Caco-2 (cell line): ENCODE data around the gene ABCA7. TPM values are rescaled to one million over a fixed set of nuclear protein-coding genes. Genes with fewer than 3 reads are reported as not detected.
"Not testable (repeated sequence)": the region's sequence is repeated elsewhere in the genome, so short reads cannot be mapped to it uniquely, and the experiment has no call there.

Source experiments
- BruUV-seq: library from RNA; stranded (reverse); fragments of 400-500 nt; replicated peaks from 2 replicates; lab custom pipeline; 2021; lab: Mats Ljungman, UMichigan
- CTCF ChIA-PET: fragments of 300-600 bp; sonication (Branson Sonifier 250); formaldehyde crosslinking; loops from one replicate; lab custom pipeline; 2022; ENCODE audit warnings: antibody characterized with exemption; lab: Charles Lee
- POLR2A ChIA-PET: fragments of 300-600 bp; sonication (Branson Sonifier 250); formaldehyde crosslinking; loops from one replicate; lab custom pipeline; 2022; ENCODE audit warnings: antibody characterized with exemption; lab: Charles Lee
- DNase-seq, 2 experiments: peaks; one replicate each; pipeline versions ENCODE4 v3.0.0 to v3.0.0-alpha.2; 2020 to 2022
- H3K27me3 ChIP-seq: replicated peaks from 2 replicates; pipeline ENCODE4 v1.6.0; 2011; ENCODE audit warnings: low read length; ENCODE audit not compliant: control insufficient read depth, insufficient read depth
- H3K36me3 ChIP-seq: 2 replicates; pipeline ENCODE4 v1.5.1; 2011; ENCODE audit warnings: low read length; ENCODE audit not compliant: control insufficient read depth, insufficient read depth
- H3K4me1 ChIP-seq: fragments of 250-450 bp; sonication (Bioruptor Pico); 2 replicates; pipeline ENCODE4 v1.5.1; 2020; ENCODE audit warnings: mild to moderate bottlenecking
- H3K4me3 ChIP-seq: 2 replicates; pipeline ENCODE4 v1.5.1; 2011; ENCODE audit warnings: low read depth, mild to moderate bottlenecking, control low read depth, low read length
- H3K9me3 ChIP-seq: fragments of 250-450 bp; sonication (Bioruptor Pico); 2 replicates; pipeline ENCODE4 v1.5.1; 2020; ENCODE audit warnings: mild to moderate bottlenecking, moderate library complexity
- H3K27ac Mint-ChIP-seq: one replicate; pipeline ENCODE4 v1.8.0; 2022; ENCODE audit warnings: mixed read lengths; ENCODE audit not compliant: unreplicated experiment
- H3K27me3 Mint-ChIP-seq: one replicate; pipeline ENCODE4 v1.8.0; 2022; ENCODE audit warnings: mixed read lengths; ENCODE audit not compliant: insufficient read depth, unreplicated experiment
- H3K36me3 Mint-ChIP-seq: one replicate; pipeline ENCODE4 v1.8.0; 2022; ENCODE audit warnings: mild to moderate bottlenecking, mixed read lengths; ENCODE audit not compliant: insufficient read depth, unreplicated experiment
- H3K4me1 Mint-ChIP-seq: one replicate; pipeline ENCODE4 v1.8.0; 2022; ENCODE audit warnings: low read depth, mixed read lengths; ENCODE audit not compliant: unreplicated experiment
- H3K4me3 Mint-ChIP-seq: one replicate; pipeline ENCODE4 v1.8.0; 2022; ENCODE audit warnings: mild to moderate bottlenecking, moderate library complexity, mixed read lengths; ENCODE audit not compliant: unreplicated experiment
- H3K9me3 Mint-ChIP-seq: one replicate; pipeline ENCODE4 v1.8.0; 2022; ENCODE audit warnings: mixed read lengths; ENCODE audit not compliant: unreplicated experiment
- intact Hi-C: fragments of 100-400 bp; cut with micrococcal nuclease; formaldehyde crosslinking; loops from one replicate; pipeline ENCODE4 v1.10.0; 2022; ENCODE audit not compliant: unreplicated experiment
- total RNA-seq: library from RNA; stranded (reverse); gene quantifications from 2 replicates; pipeline ENCODE4 v1.2.3, GENCODE V29; 2022
- TF ChIP-seq, protein P1 (sequence below), 2 experiments: fragments of 200-600 bp in 1 of 2; IDR thresholded peaks; 1 replicate in 1 of 2; 2 replicates in 1 of 2; pipeline versions ENCODE4 v1.5.1 to v1.8.0; 2011 to 2022; ENCODE audit warnings: antibody characterized with exemption in 1 of 2, control low read depth in 1 of 2, inconsistent platforms in 1 of 2, low read depth in 1 of 2, low read length in 1 of 2, mild to moderate bottlenecking in 1 of 2, moderate library complexity in 1 of 2; ENCODE audit not compliant: insufficient read depth in 1 of 2, severe bottlenecking in 1 of 2, unreplicated experiment in 1 of 2

The ABCA7 gene
- total RNA-seq, 1 experiment from 2014 or later: 45.9 TPM

DNA sequence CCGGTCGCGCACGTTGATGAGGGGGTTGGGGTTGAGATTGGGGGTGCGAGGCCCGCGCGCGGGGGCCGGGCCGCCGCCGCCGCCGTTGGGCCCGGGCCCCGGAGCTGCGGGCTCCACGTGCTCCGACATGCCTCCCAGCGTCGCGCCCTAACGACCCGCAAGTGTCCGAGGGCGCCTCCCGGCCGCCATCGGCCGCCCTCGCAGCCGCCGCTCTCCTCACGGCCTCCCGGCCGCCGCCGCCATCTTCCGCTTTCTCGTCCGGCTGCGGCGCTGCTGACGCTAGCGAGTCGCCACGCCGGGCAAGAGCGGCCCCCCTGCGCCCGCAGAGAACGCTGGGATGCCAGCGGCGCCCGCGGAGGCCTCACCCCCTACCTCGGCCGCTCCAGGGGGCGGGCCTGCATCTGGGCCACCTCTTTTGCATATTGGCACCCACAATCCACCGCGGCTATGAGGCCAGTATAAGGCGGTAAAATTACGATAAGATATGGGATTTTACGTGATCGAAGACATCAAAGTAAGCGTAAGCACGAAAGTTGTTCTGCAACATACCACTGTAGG, 19.0 kb upstream of the ABCA7 start, which contains the start of gene TMEM259:
Gene TMEM259, minus strand, starts transcription at position 256 of the 558 bp plus-strand sequence. Its CDS starts 127 bp downstream, at position 129.
- Histone ChIP-seq H3K4me3 (peak within 1 kb of the TSS; percentile 62), H3K27me3 (no peaks in the 10 kb centered on the region), H3K9me3 (no peaks in the 10 kb centered on the region), H3K4me1 (peaks cover 23% of the 10 kb centered on the region), H3K36me3 (no peaks in the 10 kb centered on the region)
- peaks cover 15% of the 10 kb centered on the region for H3K4me1 Mint-ChIP-seq
- H3K27me3 Mint-ChIP-seq: no peaks in the 10 kb centered on the region
- intact Hi-C loops: loop anchor here (1.0 to 10.0 kb wide), 3 partner anchors 20 to 84 kb away; partner anchors contain the start of genes ABCA7 and GPX4
- CTCF ChIA-PET: interaction anchor here (0.5 to 1.2 kb wide), 4 partner anchors 19 to 93 kb away, joined by 3 to 6 read pairs (median 4); no protein-coding TSS in a partner anchor
- TF ChIP-seq, protein P1, sequence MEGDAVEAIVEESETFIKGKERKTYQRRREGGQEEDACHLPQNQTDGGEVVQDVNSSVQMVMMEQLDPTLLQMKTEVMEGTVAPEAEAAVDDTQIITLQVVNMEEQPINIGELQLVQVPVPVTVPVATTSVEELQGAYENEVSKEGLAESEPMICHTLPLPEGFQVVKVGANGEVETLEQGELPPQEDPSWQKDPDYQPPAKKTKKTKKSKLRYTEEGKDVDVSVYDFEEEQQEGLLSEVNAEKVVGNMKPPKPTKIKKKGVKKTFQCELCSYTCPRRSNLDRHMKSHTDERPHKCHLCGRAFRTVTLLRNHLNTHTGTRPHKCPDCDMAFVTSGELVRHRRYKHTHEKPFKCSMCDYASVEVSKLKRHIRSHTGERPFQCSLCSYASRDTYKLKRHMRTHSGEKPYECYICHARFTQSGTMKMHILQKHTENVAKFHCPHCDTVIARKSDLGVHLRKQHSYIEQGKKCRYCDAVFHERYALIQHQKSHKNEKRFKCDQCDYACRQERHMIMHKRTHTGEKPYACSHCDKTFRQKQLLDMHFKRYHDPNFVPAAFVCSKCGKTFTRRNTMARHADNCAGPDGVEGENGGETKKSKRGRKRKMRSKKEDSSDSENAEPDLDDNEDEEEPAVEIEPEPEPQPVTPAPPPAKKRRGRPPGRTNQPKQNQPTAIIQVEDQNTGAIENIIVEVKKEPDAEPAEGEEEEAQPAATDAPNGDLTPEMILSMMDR (IDR thresholded peaks at IDR 0.05; ENCODE audit: insufficient read depth in 1 of 2, low read depth in 1 of 2, low read length in 1 of 2, severe bottlenecking in 1 of 2, unreplicated experiment in 1 of 2): no peak
- H3K4me3 Mint-ChIP-seq: peak within 1 kb of the TSS; percentile 95
- H3K9me3 Mint-ChIP-seq: no peaks in the 10 kb centered on the region
- peaks cover 31% of the 10 kb centered on the region for H3K36me3 Mint-ChIP-seq
- no TSS peak for BruUV-seq
- POLR2A ChIA-PET: interaction anchor here (0.5 to 1.1 kb wide), 3 partner anchors 20 to 44 kb away, joined by 3 to 6 read pairs (median 4); partner anchors contain the start of gene ABCA7
- H3K27ac Mint-ChIP-seq: peak within 1 kb of the TSS; percentile 99
- peak; percentile 97 for DNase-seq

DNA sequence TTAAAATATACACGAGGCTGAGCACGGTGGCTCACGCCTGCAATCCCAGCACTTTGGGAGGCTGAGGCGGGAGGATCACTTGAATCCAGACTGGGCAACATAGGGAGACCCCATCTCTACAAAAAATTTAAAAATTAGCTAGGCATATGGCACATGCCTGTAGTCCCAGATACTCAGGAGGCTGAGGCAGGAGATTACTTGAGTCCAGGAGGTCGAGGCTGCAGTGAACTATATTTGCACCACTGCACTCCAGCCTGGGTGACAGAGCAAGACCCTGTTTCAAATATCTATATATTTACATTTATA, 16.1 kb upstream of the ABCA7 start:
- intact Hi-C loops: loop anchor here (10.0 kb wide), 1 partner anchor 81 kb away; the partner anchor contains the start of gene GPX4
- CTCF ChIA-PET: not testable (repeated sequence)
- peaks cover 15% of the 10 kb centered on the region for H3K4me1 Mint-ChIP-seq

DNA sequence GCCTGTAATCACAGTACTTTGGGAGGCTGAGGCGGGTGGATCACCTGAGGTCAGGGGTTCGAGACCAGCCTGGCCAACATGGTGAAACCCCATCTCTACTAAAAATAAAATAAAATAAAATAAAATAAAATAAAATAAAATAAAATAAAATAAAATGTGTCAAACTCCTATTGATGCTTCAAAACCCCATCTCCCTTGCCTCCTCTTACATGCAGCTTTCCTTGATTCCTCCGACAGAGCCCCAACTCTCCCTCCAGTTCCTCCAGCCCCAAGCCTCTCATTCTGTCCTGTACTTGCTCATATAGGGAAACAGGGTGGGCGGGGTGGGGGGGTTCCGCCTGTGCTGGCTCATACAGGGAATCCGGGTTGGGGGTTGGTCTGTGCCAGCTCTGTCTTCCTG, 14.8 kb upstream of the ABCA7 start:
- intact Hi-C loops: loop anchor here (10.0 kb wide), 1 partner anchor 80 kb away; the partner anchor contains the start of gene GPX4
- POLR2A ChIA-PET, H3K9me3 Mint-ChIP-seq, H3K27me3 Mint-ChIP-seq, H3K9me3 ChIP-seq, H3K27me3 ChIP-seq, H3K36me3 ChIP-seq, H3K4me3 ChIP-seq, BruUV-seq, H3K27ac Mint-ChIP-seq, H3K4me3 Mint-ChIP-seq, DNase-seq, H3K4me1 ChIP-seq: not testable (repeated sequence)
- peaks cover 15% of the 10 kb centered on the region for H3K4me1 Mint-ChIP-seq
- CTCF ChIA-PET: interaction anchor here (0.6 to 1.7 kb wide), 2 partner anchors 40 to 372 kb away, joined by 4 to 8 read pairs; no protein-coding TSS in a partner anchor
- peaks cover 36% of the 10 kb centered on the region for H3K36me3 Mint-ChIP-seq

More for the DNA sequence above, 16.1 kb upstream of the ABCA7 start:
- H3K27me3 ChIP-seq, DNase-seq, H3K9me3 ChIP-seq, H3K4me3 Mint-ChIP-seq, H3K27ac Mint-ChIP-seq, POLR2A ChIA-PET, BruUV-seq, H3K4me3 ChIP-seq, H3K27me3 Mint-ChIP-seq, H3K4me1 ChIP-seq, H3K9me3 Mint-ChIP-seq, H3K36me3 ChIP-seq: not testable (repeated sequence)
- peaks cover 33% of the 10 kb centered on the region for H3K36me3 Mint-ChIP-seq
